ENCODE measurements around the gene TPM2.

The TPM2 gene

GRCh38 chr9:35696520-35697215, 6.9 kb upstream of the TPM2 start:
- DNase-seq (ENCODE audit: low read depth in 3 of 3): peak in 1 of 3 experiments; percentile 42

DNA sequence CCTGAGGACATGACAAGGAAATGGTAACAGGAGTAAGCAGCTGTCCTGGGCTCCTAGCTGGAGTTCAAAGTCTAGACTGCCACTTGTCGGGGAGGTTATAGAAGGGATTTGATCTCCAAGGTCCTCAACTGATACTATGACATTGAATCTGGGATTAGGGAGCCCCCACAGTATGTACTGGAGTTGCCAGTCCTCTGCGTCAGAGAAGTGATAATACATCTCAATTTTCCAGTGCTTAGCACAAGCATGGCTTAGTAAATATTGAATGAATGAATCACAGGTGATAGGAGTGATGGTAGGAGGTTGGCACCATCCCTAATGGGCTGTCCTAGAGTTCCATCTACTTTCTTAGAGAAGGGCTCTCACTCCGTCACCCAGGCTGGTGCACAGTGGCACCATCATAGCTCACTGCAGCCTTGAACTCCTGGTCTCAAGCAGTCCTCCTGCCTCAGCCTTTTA, 6.2 kb upstream of the TPM2 start:
- no peak for DNase-seq (ENCODE audit: low read depth in 3 of 3)

DNA sequence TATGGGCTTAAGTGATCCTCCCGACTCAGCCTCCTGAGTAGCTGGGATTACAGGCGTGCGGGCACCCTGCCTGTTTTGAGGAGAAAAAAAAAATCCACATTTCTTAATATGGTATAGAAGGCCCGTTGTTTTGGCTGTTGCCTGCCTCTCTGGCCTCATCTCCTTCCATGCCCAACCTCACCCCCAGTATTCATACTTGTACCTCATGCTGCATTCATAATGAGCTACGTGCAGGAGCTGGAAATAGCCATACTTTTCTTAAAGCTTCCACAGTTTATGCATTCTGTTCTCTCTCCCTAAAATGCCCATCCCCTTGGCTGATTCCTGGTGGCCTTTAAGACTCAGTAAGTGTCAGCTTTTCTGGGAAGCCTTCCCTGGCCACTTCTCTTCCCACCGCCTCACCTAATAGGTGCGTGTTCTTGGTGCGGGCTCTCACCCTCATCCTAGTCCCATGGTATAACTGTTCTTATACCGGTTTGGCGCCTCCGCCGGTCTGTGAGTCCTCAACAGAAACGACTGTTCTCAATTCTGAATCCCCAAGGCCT, 2.1 kb upstream of the TPM2 start:
- DNase-seq (ENCODE audit: low read depth in 3 of 3): no peak

- no peak for DNase-seq (ENCODE audit: low read depth in 3 of 3)
Measured at GRCh38 chr9:35691334-35691650, 1.6 kb upstream of the TPM2 start.

GRCh38 chr9:35690614-35691333, 1.0 kb upstream of the TPM2 start:
- peak in 1 of 3 experiments; percentile 40 for DNase-seq (ENCODE audit: low read depth in 3 of 3)

DNA sequence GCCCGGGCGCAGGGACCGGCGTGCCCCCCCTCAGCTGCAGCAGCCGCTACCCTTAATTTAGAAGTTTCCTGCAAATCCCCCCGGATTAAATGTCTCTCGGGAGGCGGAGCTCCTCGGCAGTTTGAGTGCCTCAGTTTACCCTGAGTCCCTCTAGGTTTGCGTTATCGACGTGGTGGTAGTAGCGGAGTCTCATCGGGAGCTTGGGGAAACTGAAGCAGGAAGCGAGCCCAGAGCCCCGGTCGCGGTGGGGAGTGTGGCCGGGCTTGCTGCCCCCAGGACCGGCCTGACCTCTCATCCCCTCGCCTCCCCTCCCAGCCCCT, 529 bp upstream of the TPM2 start:
- no peak for DNase-seq (ENCODE audit: low read depth in 3 of 3)

DNA sequence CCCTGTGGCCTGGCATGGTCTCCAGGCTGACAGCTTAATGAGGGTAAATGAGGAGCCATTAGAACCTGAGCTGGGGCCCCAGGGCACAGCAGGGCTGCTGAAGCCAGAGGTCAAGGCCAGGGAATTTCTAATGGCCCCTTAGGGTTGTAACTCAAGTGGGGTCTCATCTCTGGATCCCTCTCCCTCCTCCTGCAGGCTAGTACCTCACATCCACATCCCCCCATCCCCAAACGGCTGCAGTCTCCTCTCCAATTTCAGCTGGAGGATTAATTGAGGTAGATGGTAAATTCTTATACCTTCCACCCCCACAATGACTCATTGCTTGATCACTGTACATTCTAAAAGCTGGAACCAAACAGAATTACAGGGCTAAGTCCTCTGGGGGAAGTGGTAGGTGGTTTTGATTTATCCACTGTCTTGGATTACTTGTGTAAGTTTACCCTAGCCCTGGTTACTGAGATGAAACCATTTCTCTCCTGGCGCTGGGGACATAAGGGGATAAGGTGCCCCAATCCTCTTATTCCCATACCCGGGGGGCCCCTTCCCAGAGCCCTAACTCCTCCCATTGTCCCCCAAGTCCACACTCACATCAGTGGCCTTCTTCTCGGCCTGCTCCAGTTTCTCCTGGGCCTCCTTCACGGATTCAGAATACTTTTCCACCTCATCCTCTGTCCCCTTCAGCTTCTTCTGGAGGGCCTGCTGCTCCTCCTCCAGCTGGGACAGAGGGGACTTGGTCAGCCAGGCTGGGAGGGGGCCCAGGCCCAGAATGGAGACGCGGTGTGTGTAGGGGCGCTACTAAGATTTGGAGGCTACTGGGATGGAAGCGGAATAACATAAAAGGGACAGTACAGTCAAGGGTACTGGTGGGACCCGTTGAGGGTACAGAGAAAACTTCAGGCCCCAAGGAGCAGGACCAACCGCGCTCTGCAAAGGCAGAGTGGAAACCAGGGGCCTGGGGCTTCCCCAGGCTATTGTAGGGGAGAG, 875 bp downstream of the TPM2 start:
- DNase-seq (ENCODE audit: low read depth in 3 of 3): no peak

- no peak for DNase-seq (ENCODE audit: low read depth in 3 of 3)
Measured at GRCh38 chr9:35687972-35688557, 1.7 kb downstream of the TPM2 start.

- no peak for DNase-seq (ENCODE audit: low read depth in 3 of 3)
Measured at GRCh38 chr9:35687306-35687705, 2.4 kb downstream of the TPM2 start.

DNA sequence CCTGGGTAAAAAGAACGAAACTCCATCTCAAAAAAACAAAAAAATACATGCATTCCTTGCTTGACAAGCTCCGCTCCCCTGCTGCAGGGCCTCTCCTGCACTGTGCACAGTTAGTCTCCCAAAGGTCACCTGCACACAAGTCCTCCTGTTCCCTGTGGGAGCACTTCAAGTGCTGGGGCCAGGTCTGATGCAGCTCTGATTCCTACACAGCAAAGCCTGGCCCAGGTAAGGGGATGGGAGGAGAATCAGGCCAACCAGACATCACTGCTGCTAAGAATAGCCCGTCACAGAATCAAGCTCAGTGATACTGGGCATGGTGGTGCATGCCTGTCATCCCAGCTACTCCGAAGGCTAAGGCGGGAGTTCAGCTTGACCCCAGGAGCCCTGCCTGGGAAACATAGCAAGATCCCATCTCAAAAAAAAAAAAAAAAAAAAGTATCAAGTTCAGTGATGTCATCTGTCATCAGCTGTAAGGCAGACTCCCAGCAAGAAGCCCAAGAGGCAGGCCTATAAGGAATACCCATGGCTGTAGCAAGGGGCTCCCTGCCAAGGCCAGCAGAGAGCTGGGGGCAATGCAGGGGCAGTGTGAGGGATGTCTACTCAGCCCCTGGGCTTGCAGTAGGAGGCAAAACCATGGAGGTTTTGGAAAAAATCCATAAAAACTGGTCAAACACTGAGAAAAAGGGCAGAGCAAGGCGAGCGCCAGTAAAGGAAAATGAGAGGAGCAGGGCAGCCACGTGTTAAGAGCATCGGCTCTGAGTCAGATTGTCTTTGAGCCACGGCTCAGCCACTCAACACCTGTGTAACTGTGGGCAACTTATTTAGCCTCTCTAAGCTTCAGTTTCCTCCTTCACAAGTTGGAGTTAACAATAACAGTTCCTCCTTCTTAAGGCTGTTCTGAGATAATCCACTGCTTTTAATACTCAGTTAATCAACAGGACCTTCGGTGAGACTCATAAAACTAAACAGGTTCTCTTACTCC, 3.2 kb downstream of the TPM2 start:
- DNase-seq (ENCODE audit: low read depth in 3 of 3): no peak

GRCh38 chr9:35685506-35685905, 4.2 kb downstream of the TPM2 start:
- no peak for DNase-seq (ENCODE audit: low read depth in 3 of 3)

GRCh38 chr9:35684921-35685320, 4.8 kb downstream of the TPM2 start:
- no peak for DNase-seq (ENCODE audit: low read depth in 3 of 3)

DNA sequence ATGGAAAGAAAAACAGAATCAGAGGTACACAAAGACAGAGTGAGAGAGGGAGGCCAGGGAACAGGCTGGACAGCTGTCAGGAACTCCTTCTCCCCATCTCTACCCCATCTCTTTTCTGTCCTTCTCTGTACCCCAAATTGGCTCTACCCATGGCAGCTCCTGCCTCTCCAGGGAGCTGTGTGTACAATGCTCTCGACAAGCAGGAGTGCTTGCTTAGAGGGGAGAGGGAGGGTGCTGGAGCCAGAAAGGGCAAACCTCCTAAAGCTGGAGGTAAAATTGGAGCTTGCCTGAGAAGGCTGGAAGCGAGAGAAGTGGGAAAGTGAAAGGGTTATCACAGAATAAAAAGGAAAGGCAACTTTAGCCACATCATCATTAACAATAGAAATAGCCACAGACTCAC, 6.4 kb downstream of the TPM2 start:
- DNase-seq (ENCODE audit: low read depth in 3 of 3): no peak

DNA sequence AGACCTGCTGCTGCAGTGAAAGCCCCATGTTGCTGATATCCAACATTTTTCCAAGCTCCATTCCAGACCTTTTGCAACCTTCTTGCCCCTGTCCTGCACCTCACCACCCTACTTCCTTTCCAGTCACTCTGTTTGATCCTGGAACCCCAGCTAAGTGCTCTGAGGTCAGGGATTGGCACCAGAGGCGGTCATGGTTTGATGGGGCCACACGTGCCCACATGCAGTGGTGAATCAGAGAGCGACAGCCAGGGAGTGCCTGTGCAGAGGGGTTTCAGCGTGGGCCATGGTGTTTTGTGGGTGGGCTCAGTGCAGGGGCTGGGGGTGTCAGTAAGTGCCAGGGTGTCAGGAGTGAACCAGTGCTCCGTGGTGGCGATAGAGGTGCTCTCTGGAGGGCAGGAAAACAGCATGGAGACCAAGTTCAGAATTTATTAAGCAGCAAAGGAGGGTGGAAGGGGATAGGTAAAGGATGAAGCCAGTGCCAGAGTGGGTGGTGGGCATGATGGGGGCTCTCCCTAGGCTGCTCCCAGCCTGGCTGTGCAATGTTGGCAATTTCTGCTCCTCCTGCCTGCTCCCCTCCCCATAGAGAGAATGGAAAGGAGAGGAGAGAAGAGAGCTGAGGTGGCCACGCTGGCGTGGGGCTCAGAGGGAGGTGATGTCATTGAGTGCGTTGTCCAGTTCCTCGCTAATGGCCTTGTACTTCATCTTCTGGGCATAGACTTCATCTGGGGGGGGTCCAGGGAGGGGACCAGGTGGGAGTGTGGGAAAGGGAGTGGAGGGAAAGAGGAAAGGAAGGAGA, 7.0 kb downstream of the TPM2 start:
- no peak for DNase-seq (ENCODE audit: low read depth in 3 of 3)

- DNase-seq (ENCODE audit: low read depth in 3 of 3): no peak
Measured at GRCh38 chr9:35682051-35682450, 7.7 kb downstream of the TPM2 start.

- no peak for DNase-seq (ENCODE audit: low read depth in 3 of 3)
Measured at GRCh38 chr9:35681341-35682002, 8.3 kb downstream of the TPM2 start.

- no peak for DNase-seq (ENCODE audit: low read depth in 3 of 3)
Measured at GRCh38 chr9:35680331-35681105, 9.2 kb downstream of the TPM2 start.

DNA sequence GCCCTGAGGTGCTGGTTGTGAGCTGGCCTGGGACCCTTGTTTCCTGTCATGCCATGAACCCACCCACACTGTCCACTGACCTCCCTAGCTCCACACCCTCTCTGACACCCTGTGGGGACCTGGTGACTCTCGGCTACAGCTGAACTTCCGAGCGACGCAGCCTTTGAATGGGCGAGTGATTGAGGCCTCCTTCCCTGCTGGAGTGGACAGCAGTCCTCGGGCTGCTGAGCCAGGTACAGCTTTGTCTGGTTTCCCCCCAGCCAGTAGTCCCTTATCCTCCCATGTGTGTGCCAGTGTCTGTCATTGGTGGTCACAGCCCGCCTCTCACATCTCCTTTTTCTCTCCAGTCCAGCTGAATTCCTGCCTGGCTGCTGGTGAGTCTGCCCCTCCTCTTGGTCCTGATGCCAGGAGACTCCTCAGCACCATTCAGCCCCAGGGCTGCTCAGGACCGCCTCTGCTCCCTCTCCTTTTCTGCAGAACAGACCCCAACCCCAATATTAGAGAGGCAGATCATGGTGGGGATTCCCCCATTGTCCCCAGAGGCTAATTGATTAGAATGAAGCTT, 9.9 kb downstream of the TPM2 start:
- no peak for DNase-seq (ENCODE audit: low read depth in 3 of 3)

Measured in stimulated activated CD4-positive, alpha-beta T cell treated with anti-CD3 and anti-CD28 coated beads, TNF-alpha, amount 100 ng/mL, for 24 hours (primary cell).